Measurements from ENCODE around the gene ITPA.

- no peak for TF ChIP-seq CTCF (conservative IDR thresholded peaks at IDR 0.05; ENCODE audit: low read length)
- no peak for TF ChIP-seq EZH2phosphoT487 (IDR thresholded peaks at IDR 0.05; ENCODE audit: borderline replicate concordance)
These were observed 41.0 kb upstream of the ITPA start for GRCh38 chr20:3168079-3168828.

All from Loucy (cell line).